Stomach (tissue), 4 donors: ENCODE measurements around the gene PTGDS.

Experiments
- EP300 ChIP-seq: sonication (generic); formaldehyde crosslinking; IDR thresholded peaks from one replicate; pipeline ENCODE4 v1.6.1; 2017; ENCODE audit warnings: antibody characterized with exemption
- POLR2A ChIP-seq, 4 donors: fragments of 450-650 bp; IDR thresholded peaks; one replicate each; pipeline ENCODE4 v1.6.1; 2016; ENCODE audit warnings: antibody characterized with exemption in 4 of 4, control low read depth in 2 of 4, mild to moderate bottlenecking in 1 of 4, moderate library complexity in 1 of 4
- POLR2AphosphoS5 ChIP-seq, 3 donors: sonication (generic); formaldehyde crosslinking; IDR thresholded peaks; one replicate each; pipeline ENCODE4 v1.6.1; 2016; ENCODE audit warnings: antibody characterized with exemption in 3 of 3
- TF ChIP-seq, protein P1 (sequence below), 7 experiments: fragments of 450-650 bp in 4 of 7; fragments of 200-600 bp in 3 of 7; sonication (generic) in 3 of 7; IDR thresholded peaks; one replicate each; pipeline ENCODE4 v1.5.1; 2016 to 2019; ENCODE audit warnings: antibody characterized with exemption in 7 of 7, control low read depth in 2 of 7, mild to moderate bottlenecking in 1 of 7

GRCh38 chr9:136988872-136989271, 11.6 kb downstream of the PTGDS start:
- no peak for TF ChIP-seq POLR2AphosphoS5 (IDR thresholded peaks at IDR 0.05)
- TF ChIP-seq, protein P1, sequence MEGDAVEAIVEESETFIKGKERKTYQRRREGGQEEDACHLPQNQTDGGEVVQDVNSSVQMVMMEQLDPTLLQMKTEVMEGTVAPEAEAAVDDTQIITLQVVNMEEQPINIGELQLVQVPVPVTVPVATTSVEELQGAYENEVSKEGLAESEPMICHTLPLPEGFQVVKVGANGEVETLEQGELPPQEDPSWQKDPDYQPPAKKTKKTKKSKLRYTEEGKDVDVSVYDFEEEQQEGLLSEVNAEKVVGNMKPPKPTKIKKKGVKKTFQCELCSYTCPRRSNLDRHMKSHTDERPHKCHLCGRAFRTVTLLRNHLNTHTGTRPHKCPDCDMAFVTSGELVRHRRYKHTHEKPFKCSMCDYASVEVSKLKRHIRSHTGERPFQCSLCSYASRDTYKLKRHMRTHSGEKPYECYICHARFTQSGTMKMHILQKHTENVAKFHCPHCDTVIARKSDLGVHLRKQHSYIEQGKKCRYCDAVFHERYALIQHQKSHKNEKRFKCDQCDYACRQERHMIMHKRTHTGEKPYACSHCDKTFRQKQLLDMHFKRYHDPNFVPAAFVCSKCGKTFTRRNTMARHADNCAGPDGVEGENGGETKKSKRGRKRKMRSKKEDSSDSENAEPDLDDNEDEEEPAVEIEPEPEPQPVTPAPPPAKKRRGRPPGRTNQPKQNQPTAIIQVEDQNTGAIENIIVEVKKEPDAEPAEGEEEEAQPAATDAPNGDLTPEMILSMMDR (IDR thresholded peaks at IDR 0.05), result no peak
- no peak for TF ChIP-seq POLR2A (IDR thresholded peaks at IDR 0.05)
- TF ChIP-seq EP300, result no peak
